BLaER1 treated with 17β-estradiol and CSF1 and Interleukin-3, amounts not matched to agents 10 nM and 100 nM (cell line): ENCODE measurements around the gene TNFAIP3.

Source experiments
- H3K27ac ChIP-seq, 11 experiments: shearing (Covaris generic); formaldehyde crosslinking; 2 replicates each; pipeline ENCODE4 v1.8.1; 2022
- H3K27me3 ChIP-seq, 11 experiments: shearing (Covaris generic); formaldehyde crosslinking; 2 replicates each; pipeline ENCODE4 v1.8.1; 2022
- H3K36me3 ChIP-seq, 11 experiments: shearing (Covaris generic); formaldehyde crosslinking; 2 replicates each; pipeline ENCODE4 v1.8.1; 2022
- H3K4me1 ChIP-seq, 10 experiments: shearing (Covaris generic); formaldehyde crosslinking; 2 replicates each; pipeline ENCODE4 v1.8.1; 2022
- H3K4me2 ChIP-seq, 11 experiments: shearing (Covaris generic); formaldehyde crosslinking; 2 replicates each; pipeline ENCODE4 v1.8.1; 2022
- H3K4me3 ChIP-seq, 10 experiments: shearing (Covaris generic); formaldehyde crosslinking; 2 replicates each; pipeline ENCODE4 v1.8.1; 2022
- H3K9ac ChIP-seq, 11 experiments: shearing (Covaris generic); formaldehyde crosslinking; 2 replicates each; pipeline ENCODE4 v1.8.1; 2022
- H3K9me3 ChIP-seq, 11 experiments: shearing (Covaris generic); formaldehyde crosslinking; replicated peaks in 1 of 11; 2 replicates each; pipeline ENCODE4 v1.8.1; 2022
- H4K20me1 ChIP-seq, 11 experiments: shearing (Covaris generic); formaldehyde crosslinking; 2 replicates each; pipeline ENCODE4 v1.8.1; 2022
- Cebpa-rat ChIP-seq, 11 experiments: shearing (Covaris generic); IDR thresholded peaks; 2 replicates each; pipeline ENCODE4 v1.8.1; 2022

Gene TNFAIP3

GRCh38 chr6:137866914-137867684 lies at the start of gene TNFAIP3:
TNFAIP3 (plus strand) TSS chr6:137867259; CDS start chr6:137871228, 3,969 bp downstream.
- Histone ChIP-seq H3K4me3 (peak within 1 kb of the TSS; percentile 87 to 96 (median 94)), H3K9me3 (0 out of 22 replicates have a peak, but pooled peaks cover 0 to 3% (median 0%) of the 10 kb centered on the region in 11 experiments), H3K9ac (peak within 1 kb of the TSS; percentile 92 to 97 (median 95)), H3K27me3 (no peaks in the 10 kb centered on the region), H3K27ac (peak within 1 kb of the TSS; percentile 86 to 98 (median 94)), H3K4me1 (peaks cover 42 to 63% (median 55%) of the 10 kb centered on the region in 10 experiments), H4K20me1 (peaks cover 0 to 31% (median 8%) of the 10 kb centered on the region in 11 experiments; a peak in 7 of 22 replicates), H3K36me3 (peaks cover 7 to 59% (median 21%) of the 10 kb centered on the region in 11 experiments; a peak in 18 of 22 replicates), H3K4me2 (peak within 1 kb of the TSS; percentile 87 to 97 (median 93))
- no peak for TF ChIP-seq Cebpa-rat (IDR thresholded peaks at IDR 0.05)

GRCh38 chr6:137818440-137818839 lies 48.6 kb upstream of the TNFAIP3 start:
- H4K20me1 ChIP-seq = no peaks in the 10 kb centered on the region
- peak overlapping the region in 6 of 11 experiments; percentile 1 to 82 (median 74); a peak in 8 of 22 replicates for H3K27ac ChIP-seq
- H3K27me3 ChIP-seq = no peaks in the 10 kb centered on the region
- no peak for TF ChIP-seq Cebpa-rat (IDR thresholded peaks at IDR 0.05)
- H3K36me3 ChIP-seq = no peaks in the 10 kb centered on the region
- H3K4me1 ChIP-seq = peaks cover 52 to 81% (median 79%) of the 10 kb centered on the region in 10 experiments
- H3K9me3 ChIP-seq = no peaks in the 10 kb centered on the region
- no peak overlapping the region for H3K9ac ChIP-seq
- H3K4me2 ChIP-seq = peak overlapping the region in 7 of 11 experiments; percentile 61 to 91 (median 81); a peak in 13 of 22 replicates
- no peak overlapping the region for H3K4me3 ChIP-seq

GRCh38 chr6:137819740-137820139 lies 47.3 kb upstream of the TNFAIP3 start:
- Histone ChIP-seq H3K9me3 (no peaks in the 10 kb centered on the region), H3K4me3 (peak overlapping the region in 3 of 10 experiments; percentile 0 to 14 (median 13); a peak in 2 of 20 replicates), H3K36me3 (no peaks in the 10 kb centered on the region), H3K4me2 (peak overlapping the region; percentile 48 to 91 (median 75)), H3K27me3 (no peaks in the 10 kb centered on the region), H3K9ac (peak overlapping the region in 8 of 11 experiments; percentile 10 to 72 (median 46); a peak in 10 of 22 replicates), H3K4me1 (peaks cover 65 to 94% (median 92%) of the 10 kb centered on the region in 10 experiments), H3K27ac (peak overlapping the region in 10 of 11 experiments; percentile 41 to 82 (median 67); a peak in 19 of 22 replicates), H4K20me1 (no peaks in the 10 kb centered on the region)
- TF ChIP-seq Cebpa-rat (IDR thresholded peaks at IDR 0.05) = no peak

GRCh38 chr6:137820425-137820824 lies 46.6 kb upstream of the TNFAIP3 start:
- Histone ChIP-seq H3K4me2 (peak overlapping the region; percentile 48 to 91 (median 75); a peak in 21 of 22 replicates), H3K27me3 (no peaks in the 10 kb centered on the region), H3K4me1 (peaks cover 67 to 100% (median 98%) of the 10 kb centered on the region in 10 experiments), H3K9me3 (no peaks in the 10 kb centered on the region), H3K4me3 (peak overlapping the region in 1 of 10 experiments; percentile 14; a peak in 1 of 20 replicates), H3K9ac (peak overlapping the region in 8 of 11 experiments; percentile 10 to 72 (median 46); a peak in 10 of 22 replicates), H3K27ac (peak overlapping the region in 10 of 11 experiments; percentile 41 to 82 (median 67); a peak in 19 of 22 replicates), H3K36me3 (no peaks in the 10 kb centered on the region), H4K20me1 (no peaks in the 10 kb centered on the region)
- no peak for TF ChIP-seq Cebpa-rat (IDR thresholded peaks at IDR 0.05)

- H3K27me3 ChIP-seq = no peaks in the 10 kb centered on the region
- no peak overlapping the region for H3K9ac ChIP-seq
- H3K27ac ChIP-seq = peak overlapping the region in 5 of 11 experiments; percentile 62 to 82 (median 74); a peak in 11 of 22 replicates
- H4K20me1 ChIP-seq = no peaks in the 10 kb centered on the region
- H3K4me3 ChIP-seq = no peak overlapping the region; a peak in 1 of 20 replicates
- peaks cover 61 to 100% (median 99%) of the 10 kb centered on the region in 10 experiments for H3K4me1 ChIP-seq
- no peaks in the 10 kb centered on the region for H3K36me3 ChIP-seq
- no peak for TF ChIP-seq Cebpa-rat (IDR thresholded peaks at IDR 0.05)
- H3K4me2 ChIP-seq = peak overlapping the region; percentile 26 to 91 (median 67); a peak in 17 of 22 replicates
- H3K9me3 ChIP-seq = peaks cover 0 to 3% (median 0%) of the 10 kb centered on the region in 11 experiments; a peak in 3 of 22 replicates
Measured at GRCh38 chr6:137820952-137821351, 46.1 kb upstream of the TNFAIP3 start.

GRCh38 chr6:137821491-137821890 lies 45.6 kb upstream of the TNFAIP3 start:
- Histone ChIP-seq H3K4me2 (peak overlapping the region; percentile 26 to 91 (median 67); a peak in 18 of 22 replicates), H3K36me3 (no peaks in the 10 kb centered on the region), H3K4me3 (no peak overlapping the region), H3K4me1 (peaks cover 56 to 97% (median 95%) of the 10 kb centered on the region in 10 experiments), H4K20me1 (no peaks in the 10 kb centered on the region), H3K9me3 (peaks cover 0 to 8% (median 5%) of the 10 kb centered on the region in 11 experiments; a peak in 5 of 22 replicates), H3K27me3 (no peaks in the 10 kb centered on the region), H3K9ac (no peak overlapping the region), H3K27ac (peak overlapping the region in 6 of 11 experiments; percentile 14 to 82 (median 74); a peak in 9 of 22 replicates)
- no peak for TF ChIP-seq Cebpa-rat (IDR thresholded peaks at IDR 0.05)

- no peaks in the 10 kb centered on the region for H4K20me1 ChIP-seq
- H3K27ac ChIP-seq = peak overlapping the region; percentile 8 to 82 (median 74); a peak in 21 of 22 replicates
- peak overlapping the region in 7 of 10 experiments; percentile 0 to 28 (median 24); a peak in 7 of 20 replicates for H3K4me3 ChIP-seq
- TF ChIP-seq Cebpa-rat (IDR thresholded peaks at IDR 0.05) = peak in 4 of 11 experiments; percentile 14 to 68 (median 50); a peak in 4 of 22 replicates
- H3K27me3 ChIP-seq = no peaks in the 10 kb centered on the region
- no peaks in the 10 kb centered on the region; a peak in 1 of 22 replicates for H3K36me3 ChIP-seq
- H3K9me3 ChIP-seq = peaks cover 0 to 30% (median 19%) of the 10 kb centered on the region in 11 experiments; a peak in 13 of 22 replicates
- peaks cover 43 to 87% (median 76%) of the 10 kb centered on the region in 10 experiments for H3K4me1 ChIP-seq
- H3K4me2 ChIP-seq = peak overlapping the region; percentile 62 to 83 (median 73)
- peak overlapping the region; percentile 2 to 74 (median 60); a peak in 19 of 22 replicates for H3K9ac ChIP-seq
Measured at GRCh38 chr6:137823826-137824555, 43.1 kb upstream of the TNFAIP3 start.

- Histone ChIP-seq H3K9ac (peak overlapping the region in 9 of 11 experiments; percentile 51 to 74 (median 61); a peak in 17 of 22 replicates), H3K4me3 (peak overlapping the region in 7 of 10 experiments; percentile 0 to 28 (median 24); a peak in 7 of 20 replicates), H3K9me3 (peaks cover 0 to 35% (median 22%) of the 10 kb centered on the region in 11 experiments; a peak in 15 of 22 replicates), H4K20me1 (no peaks in the 10 kb centered on the region), H3K27me3 (no peaks in the 10 kb centered on the region), H3K27ac (peak overlapping the region; percentile 8 to 82 (median 74); a peak in 21 of 22 replicates), H3K4me1 (peaks cover 40 to 82% (median 71%) of the 10 kb centered on the region in 10 experiments), H3K36me3 (no peaks in the 10 kb centered on the region; a peak in 1 of 22 replicates), H3K4me2 (peak overlapping the region; percentile 62 to 83 (median 73))
- TF ChIP-seq Cebpa-rat (IDR thresholded peaks at IDR 0.05) = no peak
Measured at GRCh38 chr6:137824556-137824879, 42.5 kb upstream of the TNFAIP3 start.
